Right cardiac atrium (tissue), 5 donors: ENCODE measurements around the gene INPP4B. TPM values are rescaled to one million over a fixed set of nuclear protein-coding genes. Genes with fewer than 3 reads are reported as not detected.
"Not testable (repeated sequence)": the region's sequence is repeated elsewhere in the genome, so short reads cannot be mapped to it uniquely, and the experiment has no call there.

Source experiments
- ATAC-seq, 2 donors: fragments of 200-7000 bp; cut with Tn5 transposase; one replicate each; pipeline versions ENCODE4 v1.8.0 to v1.9.1; 2020; ENCODE audit warnings: moderate library complexity in 2 of 2, mild to moderate bottlenecking in 1 of 2
- DNase-seq, 3 donors: peaks; one replicate each; pipeline ENCODE4 v3.0.0-alpha.2; 2020
- H3K27ac ChIP-seq: one replicate; pipeline ENCODE4 v1.5.1; 2013; ENCODE audit warnings: mild to moderate bottlenecking, low read length, control low read depth, moderate library complexity
- H3K27me3 ChIP-seq: one replicate; pipeline ENCODE4 v1.6.1; 2013; ENCODE audit not compliant: control insufficient read depth, insufficient read depth
- H3K4me1 ChIP-seq: one replicate; pipeline ENCODE4 v1.6.1; 2013; ENCODE audit warnings: low read length; ENCODE audit not compliant: control insufficient read depth, insufficient read depth
- H3K4me3 ChIP-seq: one replicate; pipeline ENCODE4 v1.5.1; 2013; ENCODE audit warnings: low read length, control low read depth
- H3K9me3 ChIP-seq: one replicate; pipeline ENCODE4 v1.6.1; 2013; ENCODE audit warnings: low read length; ENCODE audit not compliant: control insufficient read depth
- WGBS: extraction: QIAGEN DNeasy Blood & Tissue Kit; methylation state at CpG from one replicate; pipeline ENCODE4 v1.1.7; 2013; 5-methylcytosine and 5-hydroxymethylcytosine counted together
- intact Hi-C, 4 donors: fragments of 100-400 bp; cut with DNase I; formaldehyde crosslinking; loops; one replicate each; pipeline versions ENCODE4 v1.11.0 to v1.14.0; 2022 to 2023
- polyA plus RNA-seq: library from polyadenylated mRNA; stranded (reverse); fragments of 200-250 nt; gene quantifications from one replicate; pipeline ENCODE4 v1.2.3, GENCODE V29; 2013
- total RNA-seq, 4 donors: library from RNA; stranded (reverse); fragmentation: NEBNext Ultra II Directional; extraction: Animal tissue kit (Norgen Biotek cat#: 25700); gene quantifications; one replicate each; pipeline ENCODE4 v1.2.1, GENCODE V29; 2021
- donor health status: healthy with polysubstance abuse.
- donor health status: DM: no; HTN: yes; CAD: no.
- donor health status: DM: no; HTN: no; CAD: no.
- donor health status: DM: no; HTN: yes; CAD: no; lungs with severe emphysema.
- donor health status: DM: yes; HTN: yes; CAD: no.

The INPP4B gene
- total and polyA plus RNA-seq, 5 donors: 2.9 to 13.2 (median 7.0) TPM

DNA sequence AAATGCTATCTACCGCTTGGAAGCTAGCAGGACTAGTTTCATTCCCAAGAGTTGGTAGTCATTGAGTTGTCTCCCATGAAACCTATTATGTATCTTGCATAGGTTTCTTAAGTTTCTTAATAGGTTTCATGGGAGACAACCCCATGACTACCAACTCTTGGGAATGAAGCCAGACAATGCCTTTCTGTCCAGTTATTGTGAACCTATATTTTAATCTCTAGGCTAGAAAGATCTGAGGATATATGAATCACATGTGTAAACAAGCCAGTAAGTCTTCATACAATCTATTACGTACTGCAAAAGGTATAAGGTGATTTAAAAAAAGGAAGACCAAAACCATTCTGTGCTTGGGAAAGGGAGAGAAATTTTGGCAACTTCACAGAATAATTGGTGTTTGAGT, 162.6 kb downstream of the INPP4B start:
- no peaks in the 10 kb centered on the region for H3K9me3 ChIP-seq
- intact Hi-C loops: no loop called here
- no peak overlapping the region for H3K4me3 ChIP-seq
- H3K27me3 ChIP-seq: no peaks in the 10 kb centered on the region
- DNase-seq (no peak), ATAC-seq (no peak)
- no peaks in the 10 kb centered on the region for H3K4me1 ChIP-seq
- H3K27ac ChIP-seq: no peak overlapping the region
- WGBS: 91% methylated on average over 2 of the region's 2 CpGs

DNA sequence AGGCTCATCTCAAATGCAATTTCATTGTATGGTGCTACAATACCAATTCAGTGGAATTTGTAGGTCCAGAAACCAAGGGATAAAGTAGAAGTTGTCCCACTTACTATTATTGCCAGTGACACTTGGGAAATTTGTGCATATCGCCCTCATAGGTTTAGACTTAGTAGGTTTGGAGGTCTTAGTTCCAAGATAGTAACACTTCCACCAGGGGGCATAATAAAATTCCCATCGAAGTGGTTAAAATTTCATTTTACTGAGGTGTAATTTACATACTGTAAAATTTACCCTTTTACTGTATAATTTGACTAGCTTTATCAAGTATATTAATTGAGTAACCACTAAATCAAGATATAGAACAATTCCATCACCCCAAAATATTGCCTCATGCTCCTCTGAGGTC, 174.6 kb downstream of the INPP4B start:
- Histone ChIP-seq H3K27ac (no peak overlapping the region), H3K4me3 (no peak overlapping the region), H3K9me3 (no peaks in the 10 kb centered on the region), H3K27me3 (no peaks in the 10 kb centered on the region), H3K4me1 (no peaks in the 10 kb centered on the region)
- 83% methylated on average over 2 of the region's 2 CpGs for WGBS
- intact Hi-C loops: no loop called here
- ATAC-seq (no peak), DNase-seq (no peak)

DNA sequence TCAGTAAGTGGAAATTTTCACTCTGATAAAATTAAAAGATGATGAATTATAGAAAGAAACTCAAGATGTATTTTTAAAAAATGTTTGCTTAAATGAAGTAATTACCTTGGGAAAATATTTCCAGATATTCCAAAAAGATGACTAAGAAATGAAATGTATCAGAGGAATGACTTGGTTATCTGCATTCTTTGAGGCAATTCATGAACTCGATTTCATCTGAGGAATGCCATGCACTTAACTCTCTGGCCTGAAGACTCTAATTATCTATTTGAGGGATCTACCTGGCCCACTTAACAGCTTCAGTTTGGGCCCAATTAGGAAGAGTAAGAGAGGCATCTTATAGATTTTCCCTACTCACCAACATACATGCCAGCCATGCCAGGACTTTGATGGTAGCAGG, 182.3 kb downstream of the INPP4B start:
- Histone ChIP-seq H3K27ac (no peak overlapping the region), H3K9me3 (no peaks in the 10 kb centered on the region), H3K4me1 (no peaks in the 10 kb centered on the region), H3K27me3 (no peaks in the 10 kb centered on the region), H3K4me3 (no peak overlapping the region)
- DNase-seq (no peak), ATAC-seq (no peak)
- WGBS: 65% methylated on average over 1 of the region's 1 CpG
- intact Hi-C loops: no loop called here

DNA sequence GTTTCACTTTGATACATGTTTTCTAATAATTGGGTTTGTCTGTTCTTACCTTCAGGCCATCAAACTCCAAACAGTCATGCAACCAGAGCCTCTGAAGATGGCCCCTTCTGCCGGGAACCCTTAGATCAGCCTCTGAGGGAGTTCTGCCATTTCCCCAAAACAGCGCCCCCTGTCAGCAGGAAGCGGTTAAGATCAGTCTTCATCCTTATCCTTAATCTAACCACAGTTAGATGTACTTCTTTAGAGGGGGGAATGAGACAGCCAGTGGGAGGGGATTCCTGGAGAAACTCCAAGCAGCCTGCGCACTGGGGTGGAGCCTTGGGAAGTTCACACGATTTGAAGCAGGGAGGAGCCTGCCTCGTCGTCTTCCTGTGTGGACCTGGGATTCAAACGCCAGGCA, 185.4 kb downstream of the INPP4B start:
- DNase-seq (no peak), ATAC-seq (no peak)
- Histone ChIP-seq H3K4me3 (no peak overlapping the region), H3K4me1 (no peaks in the 10 kb centered on the region), H3K27ac (no peak overlapping the region), H3K9me3 (peaks cover 7% of the 10 kb centered on the region), H3K27me3 (no peaks in the 10 kb centered on the region)
- intact Hi-C loops: no loop called here
- 78% methylated on average over 8 of the region's 8 CpGs for WGBS

DNA sequence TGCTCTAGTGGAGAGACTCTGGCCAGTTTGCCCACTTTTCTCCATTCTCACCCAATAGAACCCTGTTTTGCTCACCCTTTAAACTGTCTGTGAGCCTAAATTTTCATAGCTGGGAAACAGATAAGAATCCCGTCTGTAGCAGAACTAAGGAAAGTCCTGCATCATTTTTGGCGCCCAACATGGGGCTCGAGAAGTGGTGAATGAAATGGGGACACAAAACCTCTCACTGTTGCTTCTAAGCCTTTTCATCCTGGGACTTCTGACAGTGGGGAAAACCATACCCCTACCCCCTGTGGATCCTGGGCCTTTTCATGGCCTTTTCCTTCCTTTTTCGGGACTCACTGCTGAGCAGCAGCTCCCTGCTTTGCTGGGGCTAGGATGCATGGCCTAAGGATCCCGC, 189.9 kb downstream of the INPP4B start:
- H3K27ac ChIP-seq: no peak overlapping the region
- intact Hi-C loops: no loop called here
- DNase-seq (peak in 1 of 3 donors; percentile 13), ATAC-seq (no peak)
- peaks cover 7% of the 10 kb centered on the region for H3K9me3 ChIP-seq
- H3K4me1 ChIP-seq: no peaks in the 10 kb centered on the region
- 84% methylated on average over 5 of the region's 5 CpGs for WGBS
- no peaks in the 10 kb centered on the region for H3K27me3 ChIP-seq
- peak overlapping the region; percentile 5 for H3K4me3 ChIP-seq

DNA sequence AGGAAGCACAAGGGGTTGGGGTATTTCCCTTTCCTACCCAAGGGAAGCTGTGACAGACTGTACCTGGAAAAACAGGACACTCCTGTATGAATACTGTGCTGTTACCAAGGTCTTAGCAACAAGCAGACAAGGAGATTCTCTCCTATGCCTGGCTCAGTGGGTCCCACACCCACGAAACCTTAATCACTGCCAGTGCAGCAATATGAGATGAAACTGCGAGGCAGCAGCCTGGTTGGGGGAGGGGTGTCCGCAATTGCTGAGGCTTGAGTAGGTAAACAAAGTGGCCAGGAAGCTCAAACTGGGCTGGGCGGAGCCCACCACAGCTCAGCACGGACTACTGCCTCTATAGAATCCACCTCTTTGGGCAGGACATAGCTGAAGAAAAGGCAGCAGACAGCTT, 197.7 kb downstream of the INPP4B start:
- no peaks in the 10 kb centered on the region for H3K27me3 ChIP-seq
- H3K4me3 ChIP-seq: no peak overlapping the region
- no peaks in the 10 kb centered on the region for H3K9me3 ChIP-seq
- no peak overlapping the region for H3K27ac ChIP-seq
- intact Hi-C loops: no loop called here
- DNase-seq (peak in 1 of 3 donors; percentile 23), ATAC-seq (no peak)
- 93% methylated on average over 5 of the region's 5 CpGs for WGBS
- H3K4me1 ChIP-seq: no peaks in the 10 kb centered on the region

DNA sequence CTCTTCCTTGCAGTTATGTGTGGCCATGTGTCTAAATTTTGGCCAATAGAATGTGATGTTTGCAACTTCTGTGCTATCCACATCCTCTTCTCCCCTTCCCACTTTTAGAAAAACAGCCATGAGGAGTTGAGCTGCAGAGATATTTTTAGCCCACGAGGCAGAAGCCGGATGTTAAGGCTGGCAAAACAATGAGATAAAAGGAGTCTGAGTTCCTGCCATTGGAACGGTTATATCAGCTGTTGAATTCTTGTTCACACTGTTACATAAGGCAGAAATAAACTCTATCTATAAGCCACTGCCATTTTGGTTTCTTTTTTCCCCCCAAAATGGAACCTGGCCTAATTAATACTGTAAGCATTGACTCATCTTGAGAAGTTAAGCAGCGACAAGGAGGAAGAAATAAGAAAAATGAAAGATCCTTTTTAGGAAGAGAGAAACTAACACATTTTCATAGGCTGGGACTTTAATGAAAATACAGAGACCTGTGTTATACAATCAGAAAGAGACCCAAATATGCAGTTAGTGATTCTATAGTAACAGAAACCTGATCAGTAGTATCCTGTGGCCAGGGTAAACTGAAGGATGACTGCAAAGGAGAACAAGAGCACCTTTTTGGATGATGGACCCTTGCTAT, 200.5 kb downstream of the INPP4B start:
- WGBS: 15% methylated on average over 4 of the region's 4 CpGs
- Histone ChIP-seq H3K4me3 (no peak overlapping the region), H3K9me3 (no peaks in the 10 kb centered on the region), H3K27ac (no peak overlapping the region), H3K4me1 (no peaks in the 10 kb centered on the region), H3K27me3 (no peaks in the 10 kb centered on the region)
- DNase-seq: no peak
- intact Hi-C loops: no loop called here
- no peak for ATAC-seq

DNA sequence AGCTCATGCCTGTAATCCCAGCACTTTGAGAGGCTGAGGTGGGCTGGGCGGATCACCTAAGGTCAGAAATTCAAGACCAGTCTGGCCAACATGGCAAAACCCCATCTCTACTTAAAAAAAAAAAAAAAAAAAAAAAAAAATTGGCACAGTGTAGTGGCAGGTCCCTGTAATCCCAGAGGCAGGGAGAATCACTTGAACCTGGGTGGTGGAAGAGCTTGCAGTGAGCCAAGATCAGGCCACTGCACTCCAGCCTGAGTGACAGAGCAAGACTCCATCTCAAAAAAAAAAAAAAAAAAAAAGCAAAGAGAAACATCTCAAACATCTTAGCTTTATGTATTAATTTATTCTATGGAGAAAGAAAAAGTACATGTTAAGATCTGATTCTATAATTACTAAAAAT, 201.5 kb downstream of the INPP4B start:
- H3K27me3 ChIP-seq, intact Hi-C loops, DNase-seq, H3K27ac ChIP-seq, ATAC-seq, H3K9me3 ChIP-seq, H3K4me3 ChIP-seq, H3K4me1 ChIP-seq: not testable (repeated sequence)
- WGBS: 97% methylated on average over 1 of the region's 1 CpG

DNA sequence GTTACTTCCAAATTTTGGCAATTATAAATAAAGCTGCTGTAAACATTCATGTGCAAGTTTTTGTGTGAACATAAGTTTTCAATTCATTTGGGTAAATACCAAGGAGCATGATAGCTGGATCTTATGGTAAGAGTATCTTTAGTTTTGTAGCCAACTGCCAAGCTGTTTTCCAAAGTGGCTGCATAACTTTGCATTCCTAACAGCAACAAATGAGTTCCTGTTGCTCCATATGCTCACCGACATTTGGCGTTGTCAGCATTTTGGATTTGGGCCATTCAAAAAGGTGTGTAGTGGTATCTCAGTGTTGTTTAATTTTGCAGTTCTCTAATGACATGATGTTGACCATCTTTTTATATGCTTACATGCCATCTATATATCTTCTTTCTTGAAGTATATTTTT, 208.5 kb downstream of the INPP4B start:
- Histone ChIP-seq H3K9me3 (no peaks in the 10 kb centered on the region), H3K27ac (no peak overlapping the region), H3K27me3 (no peaks in the 10 kb centered on the region), H3K4me3 (no peak overlapping the region), H3K4me1 (no peaks in the 10 kb centered on the region)
- ATAC-seq (no peak), DNase-seq (no peak)
- WGBS: 88% methylated on average over 2 of the region's 2 CpGs
- intact Hi-C loops: no loop called here

DNA sequence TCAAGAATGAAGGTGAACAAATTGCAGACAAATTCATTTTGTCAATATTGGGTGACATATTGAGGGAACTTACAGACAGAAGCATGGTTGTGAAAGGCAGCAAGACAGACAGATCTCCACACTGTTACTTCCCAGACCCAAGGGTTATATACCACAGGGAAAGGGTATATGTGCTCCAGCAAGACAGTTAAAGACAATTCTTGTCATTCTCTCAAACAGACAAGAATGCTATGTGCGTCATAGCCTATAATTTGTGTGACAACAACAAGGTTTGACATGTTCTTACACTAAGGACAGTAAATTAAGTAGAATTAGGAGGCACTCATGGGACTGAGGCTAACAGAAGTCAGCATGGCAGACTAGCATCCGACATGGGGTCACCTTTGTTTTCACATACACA, 214.3 kb downstream of the INPP4B start:
- DNase-seq: no peak
- 77% methylated on average over 2 of the region's 2 CpGs for WGBS
- Histone ChIP-seq H3K27ac (no peak overlapping the region), H3K9me3 (no peaks in the 10 kb centered on the region), H3K27me3 (no peaks in the 10 kb centered on the region), H3K4me1 (no peaks in the 10 kb centered on the region), H3K4me3 (no peak overlapping the region)
- intact Hi-C loops: no loop called here
- ATAC-seq: no peak

DNA sequence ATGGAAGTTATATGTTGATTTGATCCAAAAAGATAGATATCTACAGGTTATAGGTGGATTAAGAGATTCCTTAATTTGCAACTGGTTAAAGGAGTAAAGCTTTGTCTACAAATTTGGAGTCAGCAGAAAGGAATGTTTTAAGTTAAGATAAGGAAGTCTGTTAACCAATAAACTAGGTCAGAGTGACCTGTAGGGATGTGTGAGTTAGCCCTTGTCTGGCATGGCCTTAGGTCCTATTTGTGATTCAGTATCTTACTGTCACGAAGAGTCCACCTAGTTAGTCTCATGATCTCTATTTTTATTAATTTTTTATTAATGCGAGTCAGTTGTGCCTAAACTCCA, 230.8 kb downstream of the INPP4B start:
- WGBS: 65% methylated on average over 2 of the region's 2 CpGs
- no peak overlapping the region for H3K27ac ChIP-seq
- H3K27me3 ChIP-seq: no peaks in the 10 kb centered on the region
- H3K4me3 ChIP-seq: no peak overlapping the region
- no peak for ATAC-seq
- no peaks in the 10 kb centered on the region for H3K4me1 ChIP-seq
- intact Hi-C loops: no loop called here
- no peak for DNase-seq
- no peaks in the 10 kb centered on the region for H3K9me3 ChIP-seq

DNA sequence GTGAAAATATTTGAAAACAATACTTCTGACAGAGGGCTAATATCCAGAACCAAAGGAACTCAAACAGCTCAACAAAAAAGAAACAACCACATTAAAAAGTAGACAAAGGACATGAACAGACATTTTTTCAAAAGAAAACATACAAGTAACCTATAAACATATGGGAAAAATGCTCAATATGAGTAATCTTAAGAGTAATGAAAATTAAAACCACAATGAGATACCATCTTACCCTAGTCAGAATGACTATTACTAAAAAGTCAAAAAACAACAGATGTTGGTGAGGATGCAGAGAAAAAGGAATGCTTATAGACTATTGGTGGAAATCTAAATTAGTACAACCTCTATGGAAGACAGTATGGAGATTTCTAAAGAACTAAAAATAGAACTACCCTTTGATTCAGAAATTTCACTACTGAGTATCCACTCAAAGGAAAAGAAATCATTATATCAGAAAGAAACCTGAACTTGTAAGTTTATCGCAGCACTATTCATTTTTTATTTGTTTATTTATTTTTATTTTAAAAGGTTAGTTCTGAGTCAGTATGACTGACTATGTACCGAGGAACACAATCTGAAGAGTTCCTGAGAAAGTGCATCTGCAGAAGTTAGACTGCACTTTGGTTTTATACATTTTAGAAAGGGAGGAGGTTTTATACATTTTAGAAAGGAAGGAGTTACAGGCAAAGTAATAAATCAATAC, 231.3 kb downstream of the INPP4B start:
- no peaks in the 10 kb centered on the region for H3K4me1 ChIP-seq
- H3K27me3 ChIP-seq: no peaks in the 10 kb centered on the region
- intact Hi-C loops: no loop called here
- no peak for ATAC-seq
- no peak overlapping the region for H3K27ac ChIP-seq
- DNase-seq: no peak
- WGBS: 93% methylated on average over 2 of the region's 2 CpGs
- H3K9me3 ChIP-seq: no peaks in the 10 kb centered on the region
- H3K4me3 ChIP-seq: no peak overlapping the region
